OCI-LY3 (cell line): Measurements from ENCODE around the gene RAD51B.

Experiments used
- H2AFZ ChIP-seq: fragments of 200-600, 300-600 bp; shearing (Covaris generic); 2 replicates; pipeline ENCODE4 v1.6.0; 2014; ENCODE audit warnings: antibody characterized with exemption, low read depth, low read length
- H3K27ac ChIP-seq: fragments of 200-600, 300-600 bp; sonication (generic); 2 replicates; pipeline ENCODE4 v1.5.1; 2014; ENCODE audit warnings: mild to moderate bottlenecking, low read length, moderate library complexity, mixed read lengths
- H3K27me3 ChIP-seq: fragments of 200-600, 300-600 bp; sonication (generic); 2 replicates; pipeline ENCODE4 v1.6.1; 2014; ENCODE audit warnings: low read depth, low read length, mixed read lengths
- H3K36me3 ChIP-seq: fragments of 200-600, 300-600 bp; sonication (generic); replicated peaks from 2 replicates; pipeline ENCODE3; 2014; ENCODE audit warnings: low read depth, low read length, mixed read lengths
- H3K4me1 ChIP-seq: fragments of 300-600, 200-600 bp; sonication (generic); 2 replicates; pipeline ENCODE4 v1.6.1; 2014; ENCODE audit warnings: low read length, mixed read lengths
- H3K4me2 ChIP-seq: fragments of 200-600, 300-600 bp; sonication (generic); 2 replicates; pipeline ENCODE4 v1.6.1; 2014; ENCODE audit warnings: low read length, mixed read lengths
- H3K4me3 ChIP-seq: fragments of 300-600, 200-600 bp; sonication (generic); 2 replicates; pipeline ENCODE4 v1.5.1; 2014; ENCODE audit warnings: antibody characterized with exemption, mild to moderate bottlenecking, low read length, moderate library complexity
- H3K79me2 ChIP-seq: fragments of 300-600, 200-600 bp; shearing (Covaris generic); 2 replicates; pipeline ENCODE4 v1.6.1; 2014; ENCODE audit warnings: mild to moderate bottlenecking, low read length, mixed read lengths
- H3K9ac ChIP-seq: fragments of 300-600, 200-600 bp; shearing (Covaris generic); 2 replicates; pipeline ENCODE4 v1.6.0; 2014; ENCODE audit warnings: mild to moderate bottlenecking, low read length, moderate library complexity
- H3K9me3 ChIP-seq: fragments of 200-600, 300-600 bp; shearing (Covaris generic); 2 replicates; pipeline ENCODE4 v1.6.1; 2014; ENCODE audit warnings: low read length, mixed read lengths; ENCODE audit not compliant: insufficient read depth
- H4K20me1 ChIP-seq: fragments of 200-600, 300-600 bp; sonication (generic); 2 replicates; pipeline ENCODE4 v1.6.1; 2016; ENCODE audit warnings: low read length, mixed read lengths; ENCODE audit not compliant: insufficient read depth
- CTCF ChIP-seq: fragments of 200-600, 300-600 bp; sonication (generic); IDR thresholded peaks from 2 replicates; pipeline ENCODE4 v1.5.1; 2014; ENCODE audit warnings: antibody characterized with exemption, low read length, low read depth
- EZH2phosphoT487 ChIP-seq: fragments of 200-600 bp; shearing (Covaris generic); IDR thresholded peaks from 2 replicates; pipeline ENCODE4 v1.6.1; 2018; ENCODE audit warnings: antibody characterized with exemption, mixed run types, low read depth

The RAD51B gene

GRCh38 chr14:68676511-68676943 is 856.9 kb downstream of the RAD51B start:
- H2AFZ ChIP-seq: no peak overlapping the region
- H3K27me3 ChIP-seq: no peaks in the 10 kb centered on the region
- H4K20me1 ChIP-seq: no peaks in the 10 kb centered on the region
- no peak overlapping the region for H3K4me3 ChIP-seq
- no peaks in the 10 kb centered on the region for H3K79me2 ChIP-seq
- no peak for TF ChIP-seq EZH2phosphoT487
- no peak for TF ChIP-seq CTCF
- H3K36me3 ChIP-seq: no peaks in the 10 kb centered on the region
- peaks cover 23% of the 10 kb centered on the region for H3K4me1 ChIP-seq
- H3K4me2 ChIP-seq: peak overlapping the region; percentile 25; the same call in 1 of the 2 replicates
- H3K27ac ChIP-seq: no peak overlapping the region
- H3K9ac ChIP-seq: no peak overlapping the region
- H3K9me3 ChIP-seq: no peaks in the 10 kb centered on the region

- Histone ChIP-seq H2AFZ (no peak overlapping the region), H3K4me3 (no peak overlapping the region), H3K9me3 (no peaks in the 10 kb centered on the region), H3K9ac (no peak overlapping the region), H3K36me3 (no peaks in the 10 kb centered on the region), H4K20me1 (no peaks in the 10 kb centered on the region), H3K4me1 (peaks cover 26% of the 10 kb centered on the region), H3K4me2 (no peak overlapping the region), H3K27me3 (no peaks in the 10 kb centered on the region), H3K27ac (no peak overlapping the region), H3K79me2 (no peaks in the 10 kb centered on the region)
- TF ChIP-seq CTCF (no peak), EZH2phosphoT487 (no peak)
Observed at GRCh38 chr14:68677476-68677875, 857.9 kb downstream of the RAD51B start.

GRCh38 chr14:68677901-68678300 is 858.3 kb downstream of the RAD51B start:
- no peak overlapping the region for H3K27ac ChIP-seq
- peaks cover 30% of the 10 kb centered on the region for H3K4me1 ChIP-seq
- no peak overlapping the region for H3K9ac ChIP-seq
- no peaks in the 10 kb centered on the region for H4K20me1 ChIP-seq
- no peaks in the 10 kb centered on the region for H3K9me3 ChIP-seq
- no peaks in the 10 kb centered on the region for H3K27me3 ChIP-seq
- H3K4me2 ChIP-seq: no peak overlapping the region
- no peaks in the 10 kb centered on the region for H3K79me2 ChIP-seq
- no peak overlapping the region for H2AFZ ChIP-seq
- no peak for TF ChIP-seq CTCF
- no peak for TF ChIP-seq EZH2phosphoT487
- no peaks in the 10 kb centered on the region for H3K36me3 ChIP-seq
- no peak overlapping the region for H3K4me3 ChIP-seq

- H3K4me2 ChIP-seq: no peak overlapping the region
- no peaks in the 10 kb centered on the region for H3K9me3 ChIP-seq
- no peak overlapping the region for H3K9ac ChIP-seq
- no peaks in the 10 kb centered on the region for H4K20me1 ChIP-seq
- no peaks in the 10 kb centered on the region for H3K36me3 ChIP-seq
- no peak for TF ChIP-seq CTCF
- no peak overlapping the region for H3K27ac ChIP-seq
- H3K79me2 ChIP-seq: no peaks in the 10 kb centered on the region
- H3K4me1 ChIP-seq: peaks cover 36% of the 10 kb centered on the region
- H3K27me3 ChIP-seq: no peaks in the 10 kb centered on the region
- no peak overlapping the region for H3K4me3 ChIP-seq
- H2AFZ ChIP-seq: no peak overlapping the region
Observed at GRCh38 chr14:68678471-68678870, 858.9 kb downstream of the RAD51B start.
